Upper lobe of right lung (tissue), 1 donor: ENCODE measurements around the gene HOXC10. TPM values are rescaled to one million over a fixed set of nuclear protein-coding genes. Genes with fewer than 3 reads are reported as not detected.

ENCODE experiments used
- ATAC-seq: fragments of 200-7000 bp; cut with Tn5 transposase; one replicate; pipeline ENCODE4 v1.9.1; 2020; ENCODE audit warnings: mild to moderate bottlenecking, moderate library complexity
- DNase-seq: peaks from one replicate; pipeline ENCODE4 v3.0.0-alpha.2; 2020
- H3K27ac ChIP-seq: fragments of 200-600 bp; one replicate; pipeline ENCODE4 v1.8.0; 2022
- H3K27me3 ChIP-seq: fragments of 200-600 bp; one replicate; pipeline ENCODE4 v1.8.0; 2022; ENCODE audit warnings: mild to moderate bottlenecking
- H3K36me3 ChIP-seq: fragments of 200-600 bp; one replicate; pipeline ENCODE4 v1.8.0; 2022
- H3K4me1 ChIP-seq: fragments of 200-600 bp; one replicate; pipeline ENCODE4 v1.8.0; 2022
- H3K4me3 ChIP-seq: fragments of 200-600 bp; one replicate; pipeline ENCODE4 v1.8.0; 2022; ENCODE audit warnings: mild to moderate bottlenecking
- H3K9me3 ChIP-seq: fragments of 200-600 bp; one replicate; pipeline ENCODE4 v1.8.0; 2022
- CTCF ChIP-seq: fragments of 200-600 bp; IDR thresholded peaks from one replicate; pipeline ENCODE4 v1.8.0; 2022; ENCODE audit warnings: antibody characterized with exemption
- intact Hi-C: fragments of 100-400 bp; cut with DNase I; formaldehyde crosslinking; loops from one replicate; pipeline ENCODE4 v1.11.0; 2022
- total RNA-seq: library from RNA; stranded (reverse); fragmentation: NEBNext Ultra II Directional; extraction: Animal tissue kit (Norgen Biotek cat#: 25700); gene quantifications from one replicate; pipeline ENCODE4 v1.2.1, GENCODE V29; 2021
- donor health status: DM: no; HTN: yes; CAD: no; lungs with severe emphysema.

Gene HOXC10
- total RNA-seq, 1 donor from 2014 or later, result not detected

DNA sequence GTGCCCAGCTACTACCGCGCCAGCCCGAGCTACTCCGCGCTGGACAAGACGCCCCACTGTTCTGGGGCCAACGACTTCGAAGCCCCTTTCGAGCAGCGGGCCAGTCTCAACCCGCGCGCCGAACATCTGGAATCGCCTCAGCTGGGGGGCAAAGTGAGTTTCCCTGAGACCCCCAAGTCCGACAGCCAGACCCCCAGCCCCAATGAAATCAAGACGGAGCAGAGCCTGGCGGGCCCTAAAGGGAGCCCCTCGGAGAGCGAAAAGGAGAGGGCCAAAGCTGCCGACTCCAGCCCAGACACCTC lies 697 bp downstream of the HOXC10 start:
- DNase-seq (no peak), ATAC-seq (no peak)
- Histone ChIP-seq H3K27ac (no peak overlapping the region), H3K4me1 (peaks cover 15% of the 10 kb centered on the region), H3K36me3 (no peaks in the 10 kb centered on the region), H3K27me3 (peaks cover 100% of the 10 kb centered on the region), H3K9me3 (no peaks in the 10 kb centered on the region), H3K4me3 (no peak overlapping the region)
- TF ChIP-seq CTCF, result no peak
- intact Hi-C loops, result no loop called here

GRCh38 chr12:53985994-53986685 lies 1.2 kb downstream of the HOXC10 start:
- Histone ChIP-seq H3K9me3 (no peaks in the 10 kb centered on the region), H3K4me3 (no peak overlapping the region), H3K27me3 (peaks cover 100% of the 10 kb centered on the region), H3K27ac (no peak overlapping the region), H3K4me1 (peaks cover 15% of the 10 kb centered on the region), H3K36me3 (no peaks in the 10 kb centered on the region)
- DNase-seq (peak; percentile 58), ATAC-seq (peak; percentile 32)
- TF ChIP-seq CTCF, result no peak
- intact Hi-C loops, result no loop called here

DNA sequence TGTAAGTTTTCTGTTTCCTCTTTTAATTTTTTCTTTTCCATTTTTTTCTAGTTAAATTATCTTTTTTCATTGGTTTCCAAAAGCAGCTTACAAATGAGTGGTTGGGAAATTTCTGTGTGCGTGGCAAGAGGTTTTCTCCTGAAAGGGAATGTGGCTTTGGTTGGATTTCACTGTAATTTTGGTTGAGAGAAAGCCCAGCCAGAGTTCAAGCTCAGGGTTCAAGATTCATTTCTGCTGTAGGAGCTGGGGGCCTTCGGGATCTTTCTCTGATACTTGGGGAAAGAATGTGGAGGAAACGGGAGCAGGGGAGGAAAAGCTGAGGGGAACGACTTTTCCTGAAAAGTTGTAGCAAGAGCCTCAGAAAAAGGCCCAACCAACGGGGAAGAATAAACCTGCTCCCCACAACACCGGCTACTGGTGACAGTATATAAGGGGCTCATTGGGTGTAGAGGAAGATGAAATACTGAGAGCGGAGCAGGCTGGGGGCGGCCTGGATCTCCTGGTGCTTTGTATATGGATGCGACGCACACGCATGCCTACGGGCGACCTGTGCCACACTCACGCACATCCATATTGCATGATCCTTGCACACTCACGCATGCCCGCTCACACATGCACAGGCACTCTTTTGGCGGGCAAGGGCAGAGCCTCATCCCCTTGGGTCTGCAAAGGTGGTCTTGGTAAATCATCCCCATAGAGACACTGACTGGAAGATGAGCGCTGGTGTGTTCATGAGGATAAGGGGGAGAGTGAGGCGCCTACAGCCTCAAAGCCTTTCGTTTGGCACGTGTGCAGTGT lies 1.9 kb downstream of the HOXC10 start:
- DNase-seq (no peak), ATAC-seq (no peak)
- Histone ChIP-seq H3K27me3 (peaks cover 100% of the 10 kb centered on the region), H3K4me3 (no peak overlapping the region), H3K9me3 (no peaks in the 10 kb centered on the region), H3K27ac (no peak overlapping the region), H3K4me1 (peaks cover 15% of the 10 kb centered on the region), H3K36me3 (no peaks in the 10 kb centered on the region)
- TF ChIP-seq CTCF, result no peak
- intact Hi-C loops, result no loop called here

DNA sequence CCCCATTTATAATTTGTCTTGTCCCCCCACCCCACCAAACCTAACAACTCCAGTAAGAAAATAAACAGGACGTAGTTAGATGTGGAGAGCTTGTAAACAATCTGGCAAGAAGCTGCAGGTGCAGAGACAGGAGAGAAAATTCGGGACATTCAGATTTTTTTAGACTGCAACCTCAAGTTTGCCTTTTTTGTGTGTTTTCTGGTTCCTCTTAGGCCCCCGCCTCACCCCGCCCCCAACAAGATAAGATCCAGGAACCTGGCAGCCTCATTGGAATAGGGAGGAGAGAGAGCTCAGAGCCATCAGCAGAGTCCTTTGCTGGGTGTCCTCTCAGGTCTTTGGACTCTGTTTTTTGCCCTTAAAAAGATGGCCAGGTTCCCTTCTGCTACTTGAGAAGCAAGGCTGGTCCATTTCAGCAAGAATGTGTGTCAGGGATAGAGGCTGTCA lies 2.9 kb downstream of the HOXC10 start:
- DNase-seq (no peak), ATAC-seq (no peak)
- Histone ChIP-seq H3K4me3 (no peak overlapping the region), H3K27ac (no peak overlapping the region), H3K4me1 (peaks cover 15% of the 10 kb centered on the region), H3K9me3 (no peaks in the 10 kb centered on the region), H3K27me3 (peaks cover 100% of the 10 kb centered on the region), H3K36me3 (no peaks in the 10 kb centered on the region)
- no peak for TF ChIP-seq CTCF
- intact Hi-C loops, result no loop called here

DNA sequence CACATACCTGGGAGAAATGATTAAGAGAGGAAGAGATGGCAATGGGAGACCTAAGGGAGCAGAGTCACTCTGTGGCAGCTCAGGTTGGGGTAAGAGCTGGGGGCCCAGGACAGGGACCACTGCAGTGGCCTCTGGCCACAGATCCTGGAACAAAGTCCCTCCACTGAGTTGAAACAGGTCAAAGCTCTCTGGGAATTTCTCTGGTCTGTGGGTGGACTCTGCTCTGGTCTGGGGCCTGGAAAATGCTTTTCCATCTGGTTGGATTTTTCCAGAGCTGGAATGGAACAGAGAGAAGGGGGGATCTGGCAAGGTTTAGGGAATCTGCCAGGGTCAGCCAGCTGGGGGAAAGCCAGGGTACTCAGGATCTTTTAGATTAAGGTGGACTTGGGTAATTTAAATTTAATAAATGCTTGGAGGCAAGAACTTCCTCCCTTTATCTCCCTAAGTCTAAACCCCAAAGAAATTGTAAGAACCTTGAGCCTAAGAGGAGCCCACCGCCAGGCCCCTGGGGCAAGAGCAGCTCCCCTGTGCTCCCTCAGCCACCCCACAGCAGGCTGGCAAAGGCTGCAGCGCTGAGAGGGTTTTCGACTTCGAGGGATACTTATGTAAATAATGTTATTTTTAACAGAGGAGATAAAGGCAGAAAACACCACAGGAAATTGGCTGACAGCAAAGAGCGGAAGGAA lies 3.7 kb downstream of the HOXC10 start:
- Histone ChIP-seq H3K27ac (no peak overlapping the region), H3K27me3 (peaks cover 100% of the 10 kb centered on the region), H3K4me1 (peaks cover 15% of the 10 kb centered on the region), H3K9me3 (no peaks in the 10 kb centered on the region), H3K36me3 (no peaks in the 10 kb centered on the region), H3K4me3 (no peak overlapping the region)
- DNase-seq (peak; percentile 51), ATAC-seq (no peak)
- intact Hi-C loops, result no loop called here
- no peak for TF ChIP-seq CTCF
